ENCODE measurements around the gene SART3.
"Not testable (repeated sequence)": the region's sequence is repeated elsewhere in the genome, so short reads cannot be mapped to it uniquely, and the experiment has no call there.

SART3 gene

GRCh38 chr12:108597559-108598471 lies 36.8 kb upstream of the SART3 start, which contains the start of gene TMEM119:
TMEM119 (minus strand) TSS chr12:108598084; CDS start chr12:108592383, 5,701 bp downstream.
- no peak for DNase-seq

- DNase-seq: no peak
Observed at GRCh38 chr12:108596854-108597558, 36.0 kb upstream of the SART3 start.

GRCh38 chr12:108595711-108596647 lies 35.0 kb upstream of the SART3 start:
- no peak for DNase-seq

- no peak for DNase-seq
Observed at GRCh38 chr12:108594960-108595710, 34.2 kb upstream of the SART3 start.

GRCh38 chr12:108594323-108594903 lies 33.4 kb upstream of the SART3 start:
- DNase-seq: no peak

- DNase-seq: no peak
Observed at GRCh38 chr12:108592033-108592909, 31.3 kb upstream of the SART3 start.

- DNase-seq: no peak
Observed at GRCh38 chr12:108591267-108591980, 30.5 kb upstream of the SART3 start.

GRCh38 chr12:108590463-108590862 lies 29.5 kb upstream of the SART3 start:
- DNase-seq: not testable (repeated sequence)

GRCh38 chr12:108589840-108590229 lies 28.9 kb upstream of the SART3 start:
- DNase-seq: no peak

- no peak for DNase-seq
Observed at GRCh38 chr12:108589028-108589839, 28.3 kb upstream of the SART3 start.

GRCh38 chr12:108587826-108588225 lies 26.9 kb upstream of the SART3 start:
- DNase-seq: no peak

GRCh38 chr12:108586306-108586705 lies 25.3 kb upstream of the SART3 start:
- DNase-seq: no peak

GRCh38 chr12:108585864-108586263 lies 24.9 kb upstream of the SART3 start:
- DNase-seq: no peak

- DNase-seq: no peak
Observed at GRCh38 chr12:108584456-108585065, 23.6 kb upstream of the SART3 start.

- DNase-seq: no peak
Observed at GRCh38 chr12:108583991-108584390, 23.0 kb upstream of the SART3 start.

- DNase-seq: no peak
Observed at GRCh38 chr12:108582978-108583770, 22.2 kb upstream of the SART3 start.

GRCh38 chr12:108582509-108582908 lies 21.5 kb upstream of the SART3 start:
- no peak for DNase-seq

Measured in stimulated activated CD4-positive, alpha-beta T cell treated with anti-CD3 and anti-CD28 coated beads, Interleukin-2, amount 100 ng/mL, for 24 hours (primary cell).